Esophagus squamous epithelium (tissue), 4 donors: Measurements from ENCODE around the gene AFAP1L2.

ENCODE experiments used
- POLR2A ChIP-seq, 4 donors: fragments of 450-650 bp; IDR thresholded peaks; one replicate each; pipeline ENCODE4 v1.6.1; 2017; ENCODE audit warnings: antibody characterized with exemption in 4 of 4, mild to moderate bottlenecking in 4 of 4, moderate library complexity in 3 of 4
- TF ChIP-seq, protein P1 (sequence below), 6 experiments: fragments of 450-650 bp in 4 of 6; fragments of 200-600 bp in 2 of 6; sonication (generic) in 2 of 6; IDR thresholded peaks; one replicate each; pipeline ENCODE4 v1.5.1; 2016 to 2019; ENCODE audit warnings: antibody characterized with exemption in 6 of 6, mild to moderate bottlenecking in 4 of 6, moderate library complexity in 4 of 6

DNA sequence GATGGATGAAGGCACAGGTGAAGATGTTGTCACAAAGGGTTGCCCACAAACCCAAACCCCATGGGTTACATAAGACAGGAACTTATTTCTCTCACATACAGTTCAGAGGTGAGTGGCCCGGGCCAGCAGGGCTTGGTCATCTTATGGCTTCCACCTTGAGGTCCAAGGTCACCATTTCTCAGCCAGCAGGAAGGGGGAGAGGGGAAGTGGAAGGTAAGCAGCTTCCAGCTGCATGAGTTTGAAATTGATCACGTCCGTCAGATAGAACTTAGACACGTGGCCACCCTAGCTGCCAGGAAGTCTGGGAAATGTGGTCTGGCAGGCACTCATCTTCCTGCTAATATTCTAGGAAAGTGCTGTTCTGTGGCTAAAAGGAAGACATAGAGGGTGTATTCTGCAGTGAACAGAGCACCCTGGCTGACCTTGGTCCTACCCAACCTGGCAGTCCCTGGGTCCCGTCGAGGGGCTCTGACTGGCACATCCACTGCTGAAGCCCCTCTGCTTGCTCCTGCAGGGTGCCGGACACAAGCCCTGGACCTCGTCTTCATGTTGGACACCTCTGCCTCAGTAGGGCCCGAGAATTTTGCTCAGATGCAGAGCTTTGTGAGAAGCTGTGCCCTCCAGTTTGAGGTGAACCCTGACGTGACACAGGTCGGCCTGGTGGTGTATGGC, 115.7 kb downstream of the AFAP1L2 start:
- TF ChIP-seq POLR2A (IDR thresholded peaks at IDR 0.05), result no peak
- TF ChIP-seq, protein P1, sequence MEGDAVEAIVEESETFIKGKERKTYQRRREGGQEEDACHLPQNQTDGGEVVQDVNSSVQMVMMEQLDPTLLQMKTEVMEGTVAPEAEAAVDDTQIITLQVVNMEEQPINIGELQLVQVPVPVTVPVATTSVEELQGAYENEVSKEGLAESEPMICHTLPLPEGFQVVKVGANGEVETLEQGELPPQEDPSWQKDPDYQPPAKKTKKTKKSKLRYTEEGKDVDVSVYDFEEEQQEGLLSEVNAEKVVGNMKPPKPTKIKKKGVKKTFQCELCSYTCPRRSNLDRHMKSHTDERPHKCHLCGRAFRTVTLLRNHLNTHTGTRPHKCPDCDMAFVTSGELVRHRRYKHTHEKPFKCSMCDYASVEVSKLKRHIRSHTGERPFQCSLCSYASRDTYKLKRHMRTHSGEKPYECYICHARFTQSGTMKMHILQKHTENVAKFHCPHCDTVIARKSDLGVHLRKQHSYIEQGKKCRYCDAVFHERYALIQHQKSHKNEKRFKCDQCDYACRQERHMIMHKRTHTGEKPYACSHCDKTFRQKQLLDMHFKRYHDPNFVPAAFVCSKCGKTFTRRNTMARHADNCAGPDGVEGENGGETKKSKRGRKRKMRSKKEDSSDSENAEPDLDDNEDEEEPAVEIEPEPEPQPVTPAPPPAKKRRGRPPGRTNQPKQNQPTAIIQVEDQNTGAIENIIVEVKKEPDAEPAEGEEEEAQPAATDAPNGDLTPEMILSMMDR (IDR thresholded peaks at IDR 0.05), result no peak
